ACC112 (cell line): ENCODE results near the gene TNRC6B.
"Not testable (repeated sequence)": the region's sequence is repeated elsewhere in the genome, so short reads cannot be mapped to it uniquely, and the experiment has no call there.

Source experiments
- H2AFZ ChIP-seq: fragments of 200-600 bp; sonication (generic); one replicate; pipeline ENCODE4 v1.6.0; 2017; ENCODE audit warnings: antibody characterized with exemption, low read length; ENCODE audit not compliant: unreplicated experiment
- H3K27ac ChIP-seq: fragments of 200-600 bp; sonication (generic); 2 replicates; pipeline ENCODE4 v1.5.1; 2014; ENCODE audit warnings: low read depth, mild to moderate bottlenecking, antibody characterized with exemption, low read length, moderate library complexity
- H3K27me3 ChIP-seq: fragments of 200-600 bp; sonication (generic); 2 replicates; pipeline ENCODE4 v1.6.1; 2014; ENCODE audit warnings: mild to moderate bottlenecking, antibody characterized with exemption, low read length, moderate library complexity, mixed read lengths; ENCODE audit not compliant: insufficient read depth
- H3K36me3 ChIP-seq: fragments of 200-600 bp; sonication (generic); 2 replicates; pipeline ENCODE4 v1.6.1; 2016; ENCODE audit warnings: mild to moderate bottlenecking, antibody characterized with exemption, low read length, moderate library complexity, mixed read lengths; ENCODE audit not compliant: insufficient read depth
- H3K4me1 ChIP-seq: fragments of 200-600 bp; sonication (generic); one replicate; pipeline ENCODE4 v1.6.1; 2016; ENCODE audit warnings: low read length, mixed read lengths; ENCODE audit not compliant: insufficient read depth, unreplicated experiment, control insufficient read depth
- H3K4me3 ChIP-seq: fragments of 200-600 bp; sonication (generic); 2 replicates; pipeline ENCODE4 v1.5.1; 2014; ENCODE audit warnings: mild to moderate bottlenecking, low read depth, low read length
- H3K79me2 ChIP-seq: fragments of 200-600 bp; sonication (generic); one replicate; pipeline ENCODE4 v1.6.0; 2016; ENCODE audit warnings: low read length; ENCODE audit not compliant: control insufficient read depth, unreplicated experiment, insufficient read depth

Gene TNRC6B

GRCh38 chr22:40310081-40310767 is 132.5 kb downstream of the TNRC6B start:
- peaks cover 11% of the 10 kb centered on the region; the same call in 1 of the 2 replicates for H3K36me3 ChIP-seq
- H3K4me3 ChIP-seq, result peak overlapping the region; percentile 49
- no peaks in the 10 kb centered on the region for H3K27me3 ChIP-seq
- H2AFZ ChIP-seq, result no peak overlapping the region
- H3K79me2 ChIP-seq, result no peaks in the 10 kb centered on the region
- H3K27ac ChIP-seq, result peak overlapping the region; percentile 76
- peaks cover 21% of the 10 kb centered on the region for H3K4me1 ChIP-seq

GRCh38 chr22:40310768-40311120 is 133.0 kb downstream of the TNRC6B start:
- no peak overlapping the region for H2AFZ ChIP-seq
- no peaks in the 10 kb centered on the region for H3K27me3 ChIP-seq
- H3K4me1 ChIP-seq, result peaks cover 21% of the 10 kb centered on the region
- H3K36me3 ChIP-seq, result peaks cover 14% of the 10 kb centered on the region; the same call in 1 of the 2 replicates
- peak overlapping the region; percentile 76 for H3K27ac ChIP-seq
- no peaks in the 10 kb centered on the region for H3K79me2 ChIP-seq
- peak overlapping the region; percentile 22; the same call in 1 of the 2 replicates for H3K4me3 ChIP-seq

- H3K27ac ChIP-seq, H3K27me3 ChIP-seq, H3K79me2 ChIP-seq, H3K4me3 ChIP-seq, H2AFZ ChIP-seq: not testable (repeated sequence)
- Histone ChIP-seq H3K36me3 (peaks cover 14% of the 10 kb centered on the region; the same call in 1 of the 2 replicates), H3K4me1 (peaks cover 21% of the 10 kb centered on the region)
These were observed 133.9 kb downstream of the TNRC6B start for GRCh38 chr22:40311646-40312045.

- no peaks in the 10 kb centered on the region for H3K79me2 ChIP-seq
- H3K36me3 ChIP-seq, result peaks cover 14% of the 10 kb centered on the region; the same call in 1 of the 2 replicates
- peaks cover 21% of the 10 kb centered on the region for H3K4me1 ChIP-seq
- no peaks in the 10 kb centered on the region for H3K27me3 ChIP-seq
- no peak overlapping the region for H3K4me3 ChIP-seq
- H3K27ac ChIP-seq, result no peak overlapping the region
- H2AFZ ChIP-seq, result no peak overlapping the region
These were observed 134.3 kb downstream of the TNRC6B start for GRCh38 chr22:40312050-40312449.

GRCh38 chr22:40313007-40313406 is 135.3 kb downstream of the TNRC6B start:
- Histone ChIP-seq H3K4me3 (no peak overlapping the region), H3K36me3 (peaks cover 14% of the 10 kb centered on the region; the same call in 1 of the 2 replicates), H3K79me2 (no peaks in the 10 kb centered on the region), H3K27ac (no peak overlapping the region), H2AFZ (no peak overlapping the region), H3K27me3 (no peaks in the 10 kb centered on the region), H3K4me1 (peaks cover 21% of the 10 kb centered on the region)

- no peaks in the 10 kb centered on the region for H3K79me2 ChIP-seq
- H3K27me3 ChIP-seq, result no peaks in the 10 kb centered on the region
- peaks cover 20% of the 10 kb centered on the region for H3K4me1 ChIP-seq
- no peak overlapping the region for H2AFZ ChIP-seq
- peaks cover 14% of the 10 kb centered on the region; the same call in 1 of the 2 replicates for H3K36me3 ChIP-seq
- no peak overlapping the region for H3K4me3 ChIP-seq
- H3K27ac ChIP-seq, result no peak overlapping the region
These were observed 136.3 kb downstream of the TNRC6B start for GRCh38 chr22:40314041-40314440.

- no peaks in the 10 kb centered on the region for H3K79me2 ChIP-seq
- 0 out of 2 replicates have a peak, but pooled peaks cover 5% of the 10 kb centered on the region for H3K36me3 ChIP-seq
- H2AFZ ChIP-seq, result no peak overlapping the region
- no peak overlapping the region for H3K4me3 ChIP-seq
- H3K27ac ChIP-seq, result no peak overlapping the region
- H3K27me3 ChIP-seq, result no peaks in the 10 kb centered on the region
- no peaks in the 10 kb centered on the region for H3K4me1 ChIP-seq
These were observed 143.0 kb downstream of the TNRC6B start for GRCh38 chr22:40320687-40321086.

- H3K79me2 ChIP-seq, result no peaks in the 10 kb centered on the region
- H3K4me1 ChIP-seq, result peaks cover 3% of the 10 kb centered on the region
- no peaks in the 10 kb centered on the region for H3K27me3 ChIP-seq
- H3K36me3 ChIP-seq, result 0 out of 2 replicates have a peak, but pooled peaks cover 5% of the 10 kb centered on the region
- no peak overlapping the region for H3K27ac ChIP-seq
- H2AFZ ChIP-seq, result no peak overlapping the region
- no peak overlapping the region for H3K4me3 ChIP-seq
These were observed 144.3 kb downstream of the TNRC6B start for GRCh38 chr22:40322021-40322420.

- Histone ChIP-seq H3K4me1 (peaks cover 4% of the 10 kb centered on the region), H2AFZ (no peak overlapping the region), H3K36me3 (0 out of 2 replicates have a peak, but pooled peaks cover 5% of the 10 kb centered on the region), H3K27ac (no peak overlapping the region), H3K4me3 (no peak overlapping the region), H3K79me2 (no peaks in the 10 kb centered on the region), H3K27me3 (no peaks in the 10 kb centered on the region)
These were observed 145.2 kb downstream of the TNRC6B start for GRCh38 chr22:40322818-40323447.

- Histone ChIP-seq H3K4me1 (peaks cover 4% of the 10 kb centered on the region), H3K36me3 (0 out of 2 replicates have a peak, but pooled peaks cover 5% of the 10 kb centered on the region), H3K79me2 (no peaks in the 10 kb centered on the region), H3K27ac (no peak overlapping the region), H3K27me3 (no peaks in the 10 kb centered on the region), H3K4me3 (no peak overlapping the region), H2AFZ (no peak overlapping the region)
These were observed 146.0 kb downstream of the TNRC6B start for GRCh38 chr22:40323681-40324171.
